Large intestine (tissue), 3 donors: ENCODE data around the gene MYRF. TPM values are rescaled to one million over a fixed set of nuclear protein-coding genes. Genes with fewer than 3 reads are reported as not detected.
A peak's percentile ranks its signal among the peaks of the same experiment; 100 is the strongest.

Experiments used
- DNase-seq, 2 donors: peaks; one replicate each; pipeline versions ENCODE4 v3.0.0 to v3.0.0-alpha.2; 2013
- H3K27ac ChIP-seq: one replicate; pipeline ENCODE4 v1.5.1; 2013; ENCODE audit warnings: low read length
- H3K27me3 ChIP-seq: 2 replicates; pipeline ENCODE4 v1.6.1; 2013; ENCODE audit warnings: low read length; ENCODE audit not compliant: control insufficient read depth, insufficient read depth
- H3K36me3 ChIP-seq: 2 replicates; pipeline ENCODE4 v1.6.1; 2013; ENCODE audit warnings: low read length; ENCODE audit not compliant: control insufficient read depth, insufficient read depth
- H3K4me1 ChIP-seq: one replicate; pipeline ENCODE4 v1.6.1; 2013; ENCODE audit warnings: low read length; ENCODE audit not compliant: control insufficient read depth, insufficient read depth
- H3K4me3 ChIP-seq: one replicate; pipeline ENCODE4 v1.5.1; 2013; ENCODE audit warnings: low read length
- H3K9me3 ChIP-seq: one replicate; pipeline ENCODE4 v1.6.1; 2013; ENCODE audit warnings: mild to moderate bottlenecking, low read depth, low read length, moderate library complexity; ENCODE audit not compliant: control insufficient read depth
- WGBS: methylation state at CpG from one replicate; pipeline ENCODE4 v1.1.5; 2013; ENCODE audit warnings: low lambda C conversion rate; ENCODE audit not compliant: insufficient coverage; 5-methylcytosine and 5-hydroxymethylcytosine counted together
- polyA plus RNA-seq: library from polyadenylated mRNA; unstranded; fragments of 120-200 nt; gene quantifications from one replicate; pipeline ENCODE4 v1.2.1, GENCODE V29; 2013

The MYRF gene
- polyA plus RNA-seq, 1 donor: 55.5 TPM

DNA sequence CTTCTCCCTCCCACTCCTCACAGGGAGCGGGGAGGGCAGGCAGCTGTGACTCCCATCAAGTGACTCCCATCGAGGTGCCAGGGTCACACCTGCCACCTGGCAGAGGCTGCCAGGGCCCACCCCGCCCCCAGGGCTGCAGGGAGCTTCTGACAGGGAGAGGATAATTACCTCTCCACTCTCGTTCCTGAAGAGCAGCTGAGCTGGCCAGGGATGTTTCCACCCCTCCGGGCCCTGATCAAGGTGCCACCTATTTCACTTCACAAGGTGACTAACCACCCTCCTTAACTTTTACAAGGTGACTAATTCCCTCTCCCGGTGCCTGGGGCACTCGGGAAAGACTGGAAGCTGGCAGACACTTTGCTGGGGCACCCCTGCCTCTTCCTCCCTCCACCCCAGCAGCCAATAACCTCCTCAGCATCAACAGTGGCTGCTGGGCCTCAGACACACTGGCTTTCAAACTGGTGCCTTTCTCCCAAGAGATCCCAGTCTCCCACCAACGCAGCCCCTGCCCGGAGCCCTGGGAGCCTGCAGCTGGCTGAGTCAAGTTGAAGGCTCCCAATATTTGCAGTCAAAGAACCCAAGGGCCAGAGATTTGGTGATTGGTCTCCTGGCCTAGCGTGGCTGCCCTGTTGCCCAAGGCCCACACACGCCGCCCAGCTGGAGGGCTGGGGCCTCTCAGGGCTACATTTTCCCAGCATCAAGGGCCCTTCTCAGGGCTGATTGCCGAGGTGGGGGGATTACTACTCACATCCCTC lies 22.0 kb upstream of the MYRF start:
- WGBS: no CpG with 5 or more reads among the region's 13 CpGs
- no peak for DNase-seq

GRCh38 chr11:61731211-61731951 lies 21.1 kb upstream of the MYRF start:
- Histone ChIP-seq H3K9me3 (no peaks in the 10 kb centered on the region), H3K27ac (no peak overlapping the region)
- 80% methylated on average over 1 of the region's 19 CpGs for WGBS

More for the DNA sequence above, 22.0 kb upstream of the MYRF start:
- no peaks in the 10 kb centered on the region for H3K9me3 ChIP-seq
- no peaks in the 10 kb centered on the region for H3K4me1 ChIP-seq
- H3K36me3 ChIP-seq: peaks cover 87% of the 10 kb centered on the region
- H3K27me3 ChIP-seq: no peaks in the 10 kb centered on the region
- no peak overlapping the region for H3K4me3 ChIP-seq
- H3K27ac ChIP-seq: no peak overlapping the region

DNA sequence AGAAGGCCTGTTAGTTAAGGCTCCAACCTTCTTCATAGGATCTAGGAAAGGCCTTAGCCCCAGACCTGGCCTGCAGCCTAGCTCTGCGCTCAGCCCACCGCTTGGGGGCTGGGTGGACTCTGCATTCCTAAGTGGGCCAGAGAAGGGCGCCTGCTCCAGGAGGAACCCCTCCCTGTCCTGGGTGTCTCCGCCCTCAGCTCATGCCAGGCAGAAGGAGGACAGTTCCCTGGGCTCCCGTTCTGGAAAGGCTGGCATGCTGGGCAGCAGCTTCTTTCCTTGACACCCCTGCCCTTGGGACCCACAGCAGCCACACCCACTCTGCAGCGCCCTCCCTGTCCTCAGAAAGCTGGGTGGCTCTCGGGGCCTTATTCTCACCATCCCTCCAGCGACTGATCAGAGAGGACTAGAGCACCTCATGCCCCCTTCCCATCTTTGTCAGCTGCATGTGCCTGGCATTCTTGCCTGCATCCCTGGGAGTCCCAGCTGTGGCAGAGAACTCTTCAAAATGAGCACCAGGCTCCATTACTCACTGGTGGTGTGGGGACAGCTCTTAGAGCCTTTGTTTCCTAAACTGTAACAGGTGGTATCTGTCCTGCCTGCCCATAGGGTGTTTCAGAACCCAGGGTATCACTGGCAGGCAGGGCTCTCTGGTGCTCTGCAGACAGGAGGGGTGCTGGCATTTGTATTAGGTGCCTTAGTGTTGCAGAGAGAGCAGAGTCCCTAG lies 20.3 kb upstream of the MYRF start:
- WGBS: no CpG with 5 or more reads among the region's 8 CpGs
- Histone ChIP-seq H3K4me3 (no peak overlapping the region), H3K27me3 (no peaks in the 10 kb centered on the region), H3K9me3 (no peaks in the 10 kb centered on the region), H3K27ac (no peak overlapping the region), H3K4me1 (no peaks in the 10 kb centered on the region), H3K36me3 (peaks cover 87% of the 10 kb centered on the region)
- DNase-seq: no peak

More at GRCh38 chr11:61731211-61731951, 21.1 kb upstream of the MYRF start:
- no peaks in the 10 kb centered on the region for H3K27me3 ChIP-seq
- no peak for DNase-seq
- no peaks in the 10 kb centered on the region for H3K4me1 ChIP-seq
- peaks cover 87% of the 10 kb centered on the region for H3K36me3 ChIP-seq
- no peak overlapping the region for H3K4me3 ChIP-seq

GRCh38 chr11:61732705-61733104 lies 19.7 kb upstream of the MYRF start:
- Histone ChIP-seq H3K36me3 (peaks cover 87% of the 10 kb centered on the region), H3K27me3 (no peaks in the 10 kb centered on the region), H3K27ac (peak overlapping the region; percentile 25), H3K9me3 (no peaks in the 10 kb centered on the region), H3K4me3 (no peak overlapping the region), H3K4me1 (no peaks in the 10 kb centered on the region)
- no CpG with 5 or more reads among the region's 6 CpGs for whole genome bisulfite sequencing
- no peak for DNase-seq

DNA sequence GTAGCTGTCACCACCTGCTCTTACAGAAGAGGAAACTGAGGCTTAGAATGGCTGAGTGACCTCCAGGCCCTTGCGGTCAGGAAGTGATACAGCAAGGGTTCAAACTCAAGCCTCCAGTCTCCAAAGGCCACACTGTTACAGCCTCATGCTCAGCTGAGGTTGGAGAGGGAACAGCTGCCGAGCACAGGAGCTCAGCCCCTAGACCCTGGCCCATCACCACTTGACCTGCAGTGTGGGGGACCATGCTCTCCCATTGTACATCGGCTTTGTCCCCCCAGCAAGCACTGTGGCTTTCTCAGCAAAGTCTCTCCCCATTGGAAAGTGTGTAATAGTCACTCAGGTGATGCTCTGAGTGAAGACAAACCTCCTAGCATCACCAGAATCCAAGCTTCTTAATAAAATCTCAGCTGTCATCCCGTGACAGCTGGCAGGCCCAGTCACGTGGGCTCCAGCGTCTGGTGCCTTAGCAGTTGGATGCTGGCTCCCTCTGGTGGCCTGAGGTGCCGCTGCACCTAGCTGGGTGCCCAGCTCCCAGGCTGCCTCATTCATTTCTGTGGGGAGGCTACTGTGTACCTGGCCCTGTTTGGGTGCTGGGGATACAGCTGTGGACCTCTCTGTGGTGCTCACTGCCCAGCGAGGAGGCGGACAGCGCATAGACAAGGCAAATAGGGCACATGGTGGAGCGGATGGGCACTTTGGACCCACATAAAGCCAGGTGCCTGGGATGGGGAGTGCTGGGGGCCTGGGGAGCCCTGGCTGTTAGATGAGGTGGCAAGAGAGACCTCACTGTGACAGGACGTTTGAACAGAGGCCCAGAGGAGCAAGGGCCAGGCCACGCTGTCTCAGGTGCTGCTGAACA lies 19.1 kb upstream of the MYRF start:
- Histone ChIP-seq H3K9me3 (no peaks in the 10 kb centered on the region), H3K4me3 (no peak overlapping the region), H3K36me3 (peaks cover 87% of the 10 kb centered on the region), H3K27me3 (no peaks in the 10 kb centered on the region), H3K4me1 (no peaks in the 10 kb centered on the region), H3K27ac (peak overlapping the region; percentile 25)
- peak; percentile 79 to 88 for DNase-seq
- WGBS: 57% methylated on average over 2 of the region's 13 CpGs

DNA sequence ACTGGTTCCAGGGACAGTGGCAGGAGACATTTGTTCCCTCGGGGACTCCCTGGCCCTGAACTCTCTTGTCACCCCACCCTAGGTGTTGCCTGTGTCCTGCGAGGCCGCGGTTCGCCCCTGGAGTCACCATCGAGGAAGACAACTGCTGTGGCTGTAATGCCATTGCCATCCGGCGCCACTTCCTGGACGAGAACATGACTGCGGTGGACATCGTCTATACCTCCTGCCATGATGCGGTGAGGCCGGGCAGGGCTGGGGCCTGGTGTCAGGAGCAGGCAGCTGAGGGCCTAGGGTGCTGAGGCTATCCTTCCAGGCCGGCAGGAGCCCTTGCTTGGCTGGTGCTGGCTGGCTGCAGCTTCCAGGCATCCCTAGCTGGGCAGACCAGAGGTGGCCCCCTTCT lies 17.7 kb upstream of the MYRF start:
- no CpG with 5 or more reads among the region's 14 CpGs for WGBS

GRCh38 chr11:61735391-61735790 lies 17.0 kb upstream of the MYRF start:
- no peak for DNase-seq
- no peaks in the 10 kb centered on the region for H3K4me1 ChIP-seq
- H3K9me3 ChIP-seq: no peaks in the 10 kb centered on the region
- no CpG with 5 or more reads among the region's 17 CpGs for WGBS
- no peaks in the 10 kb centered on the region for H3K27me3 ChIP-seq
- peaks cover 81% of the 10 kb centered on the region for H3K36me3 ChIP-seq
- no peak overlapping the region for H3K27ac ChIP-seq
- no peak overlapping the region for H3K4me3 ChIP-seq

More for the DNA sequence above, 17.7 kb upstream of the MYRF start:
- peaks cover 81% of the 10 kb centered on the region for H3K36me3 ChIP-seq
- no peaks in the 10 kb centered on the region for H3K4me1 ChIP-seq
- no peak for DNase-seq
- no peak overlapping the region for H3K4me3 ChIP-seq
- H3K27me3 ChIP-seq: no peaks in the 10 kb centered on the region
- no peaks in the 10 kb centered on the region for H3K9me3 ChIP-seq
- H3K27ac ChIP-seq: no peak overlapping the region

GRCh38 chr11:61736310-61736709 lies 16.1 kb upstream of the MYRF start:
- Histone ChIP-seq H3K4me3 (no peak overlapping the region), H3K9me3 (no peaks in the 10 kb centered on the region), H3K27ac (no peak overlapping the region), H3K36me3 (peaks cover 82% of the 10 kb centered on the region), H3K4me1 (no peaks in the 10 kb centered on the region), H3K27me3 (no peaks in the 10 kb centered on the region)
- no CpG with 5 or more reads among the region's 5 CpGs for WGBS
- DNase-seq: no peak

DNA sequence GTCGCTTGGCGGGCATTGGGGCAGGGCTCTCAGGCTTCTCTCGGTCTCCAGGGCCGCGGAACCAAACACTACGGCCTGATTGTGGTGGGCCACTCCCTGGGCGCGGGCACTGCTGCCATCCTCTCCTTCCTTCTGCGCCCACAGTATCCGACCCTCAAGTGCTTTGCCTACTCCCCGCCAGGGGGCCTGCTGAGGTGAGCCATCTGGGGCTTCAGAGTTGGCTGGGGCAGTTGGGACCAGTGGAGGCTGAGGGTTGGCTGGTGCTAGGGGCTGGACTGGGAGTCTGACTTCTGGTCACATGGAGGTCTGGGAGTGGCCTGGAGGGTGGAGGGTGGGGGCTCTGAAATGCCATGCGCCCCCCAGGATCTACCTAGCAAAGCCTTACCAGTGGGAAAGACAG lies 15.3 kb upstream of the MYRF start:
- H3K4me3 ChIP-seq: no peak overlapping the region
- DNase-seq: no peak

More for the DNA sequence above, 15.3 kb upstream of the MYRF start:
- Histone ChIP-seq H3K36me3 (peaks cover 79% of the 10 kb centered on the region), H3K27ac (no peak overlapping the region), H3K27me3 (no peaks in the 10 kb centered on the region), H3K9me3 (no peaks in the 10 kb centered on the region), H3K4me1 (no peaks in the 10 kb centered on the region)
- no CpG with 5 or more reads among the region's 12 CpGs for WGBS
